ENCODE data around the gene SPINK7. TPM values are rescaled to one million over a fixed set of nuclear protein-coding genes. Genes with fewer than 3 reads are reported as not detected.

SPINK7 gene
- total and polyA plus RNA-seq, 2 donors (not counting 1 experiment from before 2014, with no cell fraction given), result not detected

DNA sequence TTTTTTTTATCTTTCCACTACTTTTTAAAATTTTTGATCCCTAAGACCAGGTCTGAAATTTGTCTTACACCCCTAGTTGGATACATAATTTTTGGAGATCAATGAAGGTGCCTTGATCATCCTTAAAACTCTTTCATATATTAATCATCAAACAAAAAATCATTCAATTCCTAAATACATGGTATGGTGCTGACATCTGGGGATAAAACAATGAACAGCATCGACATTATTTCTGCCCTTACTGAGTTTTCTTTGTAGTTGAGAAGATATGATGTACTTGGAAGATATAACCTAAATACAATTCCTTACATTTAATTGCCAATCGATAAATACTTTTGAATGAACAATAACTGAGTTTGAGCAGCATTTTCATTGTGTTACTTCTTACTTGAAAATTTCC, 41.4 kb downstream of the SPINK7 start:
- Histone ChIP-seq H3K4me3 (ENCODE audit: control extremely low read depth in 1 of 5, extremely low read depth in 1 of 5, insufficient read depth in 1 of 5, low read depth in 2 of 5, low read length in 4 of 5) (no peak overlapping the region), H3K27ac (ENCODE audit: low read length in 2 of 2) (no peak overlapping the region), H3K79me2 (ENCODE audit: control insufficient read depth, insufficient read depth, low read length) (no peaks in the 10 kb centered on the region), H3K4me2 (replicated peaks; ENCODE audit: low read depth, low read length, poor library complexity, severe bottlenecking) (no peak overlapping the region), H2AFZ (ENCODE audit: insufficient read depth, low read depth, low read length, poor library complexity, severe bottlenecking) (no peak overlapping the region), H3K36me3 (replicated peaks in 1 of 2; ENCODE audit: control extremely low read depth in 1 of 2, control insufficient read depth in 1 of 2, extremely low read depth in 1 of 2, insufficient read depth in 2 of 2, low read length in 1 of 2) (no peaks in the 10 kb centered on the region), H3K27me3 (replicated peaks in 1 of 4; ENCODE audit: control extremely low read depth in 1 of 4, control insufficient read depth in 3 of 4, insufficient read depth in 4 of 4, low read length in 3 of 4) (no peaks in the 10 kb centered on the region), H3K4me1 (ENCODE audit: control insufficient read depth in 2 of 2, insufficient read depth in 2 of 2, low read length in 2 of 2) (no peaks in the 10 kb centered on the region), H3K9me3 (ENCODE audit: control extremely low read depth in 1 of 3, control insufficient read depth in 2 of 3, insufficient read depth in 1 of 3, low read length in 2 of 3) (no peaks in the 10 kb centered on the region), H4K20me1 (ENCODE audit: control insufficient read depth, insufficient read depth, low read length, poor library complexity, severe bottlenecking) (no peaks in the 10 kb centered on the region), H3K9ac (ENCODE audit: low read length) (no peak overlapping the region)
- ChIA-PET POLR2A (no interaction called here), CTCF (no interaction called here)
- ATAC-seq (ENCODE audit: low read depth) (no peak), DNase-seq (no peak)
- no peak overlapping the region for H3K4me3 Mint-ChIP-seq
- H3K27me3 Mint-ChIP-seq, result peaks cover 9% of the 10 kb centered on the region
- intact Hi-C loops (cut with micrococcal nuclease), result no loop called here
- H3K27ac Mint-ChIP-seq, result no peak overlapping the region
- no peak for TF ChIP-seq CTCF (IDR thresholded peaks at IDR 0.05)
- TF ChIP-seq EZH2 (IDR thresholded peaks at IDR 0.05; ENCODE audit: borderline replicate concordance, insufficient read depth, low read depth, low read length, poor library complexity, severe bottlenecking), result no peak
- WGBS (ENCODE audit: insufficient coverage), result no CpG with 5 or more reads among the region's 2 CpGs
- peaks cover 2% of the 10 kb centered on the region for H3K4me1 Mint-ChIP-seq
- no peaks in the 10 kb centered on the region for H3K9me3 Mint-ChIP-seq (ENCODE audit: insufficient read depth)

GRCh38 chr5:148364343-148364742, 52.1 kb downstream of the SPINK7 start:
- Mint-ChIP-seq H3K27ac (no peak overlapping the region), H3K9me3 (ENCODE audit: insufficient read depth) (peaks cover 4% of the 10 kb centered on the region), H3K4me3 (no peak overlapping the region), H3K4me1 (no peaks in the 10 kb centered on the region), H3K27me3 (no peaks in the 10 kb centered on the region)
- H3K79me2 ChIP-seq (ENCODE audit: control insufficient read depth, insufficient read depth, low read length), result no peaks in the 10 kb centered on the region
- H3K4me2 ChIP-seq (replicated peaks; ENCODE audit: low read depth, low read length, poor library complexity, severe bottlenecking), result no peak overlapping the region
- DNase-seq (no peak), ATAC-seq (ENCODE audit: low read depth) (no peak)
- TF ChIP-seq CTCF (IDR thresholded peaks at IDR 0.05) (no peak), EZH2 (IDR thresholded peaks at IDR 0.05; ENCODE audit: borderline replicate concordance, insufficient read depth, low read depth, low read length, poor library complexity, severe bottlenecking) (no peak)
- no peak overlapping the region for H3K27ac ChIP-seq (ENCODE audit: low read length in 2 of 2)
- ChIA-PET CTCF (no interaction called here), POLR2A (no interaction called here)
- intact Hi-C loops (cut with micrococcal nuclease), result no loop called here
- no peaks in the 10 kb centered on the region for H4K20me1 ChIP-seq (ENCODE audit: control insufficient read depth, insufficient read depth, low read length, poor library complexity, severe bottlenecking)
- no peaks in the 10 kb centered on the region for H3K36me3 ChIP-seq (replicated peaks in 1 of 2; ENCODE audit: control extremely low read depth in 1 of 2, control insufficient read depth in 1 of 2, extremely low read depth in 1 of 2, insufficient read depth in 2 of 2, low read length in 1 of 2)
- no peak overlapping the region for H3K9ac ChIP-seq (ENCODE audit: low read length)
- no peaks in the 10 kb centered on the region for H3K27me3 ChIP-seq (replicated peaks in 1 of 4; ENCODE audit: control extremely low read depth in 1 of 4, control insufficient read depth in 3 of 4, insufficient read depth in 4 of 4, low read length in 3 of 4)
- H2AFZ ChIP-seq (ENCODE audit: insufficient read depth, low read depth, low read length, poor library complexity, severe bottlenecking), result no peak overlapping the region
- H3K4me3 ChIP-seq (ENCODE audit: control extremely low read depth in 1 of 5, extremely low read depth in 1 of 5, insufficient read depth in 1 of 5, low read depth in 2 of 5, low read length in 4 of 5), result no peak overlapping the region
- no peaks in the 10 kb centered on the region for H3K4me1 ChIP-seq (ENCODE audit: control insufficient read depth in 2 of 2, insufficient read depth in 2 of 2, low read length in 2 of 2)
- peaks cover 0 to 2% (median 0%) of the 10 kb centered on the region in 3 donors for H3K9me3 ChIP-seq (ENCODE audit: control extremely low read depth in 1 of 3, control insufficient read depth in 2 of 3, insufficient read depth in 1 of 3, low read length in 2 of 3)

Other genes starting within 250 kb of the SPINK7 start
- not detected in 2 replicates for gene SPINK5, start 248.4 kb upstream of the SPINK7 start, total RNA-seq
- gene SPINK5, start 248.4 kb upstream of the SPINK7 start, polyA plus RNA-seq, result not detected in 2 replicates
- not detected in 2 replicates for gene SPINK14, start 143.9 kb upstream of the SPINK7 start, total RNA-seq
- gene SPINK14, start 143.9 kb upstream of the SPINK7 start, polyA plus RNA-seq, result not detected in 2 replicates
- not detected in 2 replicates for gene SPINK6, start 109.4 kb upstream of the SPINK7 start, total RNA-seq
- gene SPINK6, start 109.4 kb upstream of the SPINK7 start, polyA plus RNA-seq, result not detected in 2 replicates
- not detected in 2 replicates for gene MARCOL, start 73.9 kb upstream of the SPINK7 start, total RNA-seq
- not detected in 2 replicates for gene MARCOL, start 73.9 kb upstream of the SPINK7 start, polyA plus RNA-seq
- not detected in 2 replicates for gene SPINK13, start 43.6 kb upstream of the SPINK7 start, total RNA-seq
- gene SPINK13, start 43.6 kb upstream of the SPINK7 start, polyA plus RNA-seq, result not detected in 2 replicates
- gene SPINK9, start 23.1 kb downstream of the SPINK7 start, total RNA-seq, result not detected in 2 replicates
- not detected in 2 replicates for gene SPINK9, start 23.1 kb downstream of the SPINK7 start, polyA plus RNA-seq
- gene FBXO38, start 71.5 kb downstream of the SPINK7 start, total RNA-seq, result 97.0 and 124 TPM in 2 replicates
- 14.4 and 22.5 TPM in 2 replicates for gene FBXO38, start 71.5 kb downstream of the SPINK7 start, polyA plus RNA-seq